DOHH2 (cell line): ENCODE data around the gene IGF2BP3.

Experiments used
- H3F3A ChIP-seq: fragments of 200-600 bp; sonication (generic), shearing (Covaris generic); 2 replicates; pipeline ENCODE4 v1.6.0; 2016; ENCODE audit warnings: antibody characterized with exemption, mild to moderate bottlenecking; ENCODE audit not compliant: control insufficient read depth, insufficient read depth
- H3K27ac ChIP-seq: fragments of 200-600 bp; sonication (generic); 2 replicates; pipeline ENCODE4 v1.5.1; 2014; ENCODE audit warnings: low read depth, mild to moderate bottlenecking, low read length, moderate library complexity
- H3K27me3 ChIP-seq: fragments of 200-600 bp; sonication (generic); 2 replicates; pipeline ENCODE4 v1.6.1; 2014; ENCODE audit warnings: mild to moderate bottlenecking, low read length, mixed read lengths; ENCODE audit not compliant: control insufficient read depth
- H3K36me3 ChIP-seq: fragments of 200-600 bp; sonication (generic); 2 replicates; pipeline ENCODE4 v1.6.1; 2014; ENCODE audit warnings: mild to moderate bottlenecking, low read length, moderate library complexity, mixed read lengths; ENCODE audit not compliant: control insufficient read depth
- H3K4me1 ChIP-seq: fragments of 200-600 bp; sonication (generic); 2 replicates; pipeline ENCODE4 v1.6.1; 2014; ENCODE audit warnings: mild to moderate bottlenecking, low read length, mixed read lengths; ENCODE audit not compliant: control insufficient read depth
- H3K4me2 ChIP-seq: fragments of 200-600 bp; sonication (generic); 2 replicates; pipeline ENCODE4 v1.6.0; 2014; ENCODE audit warnings: mild to moderate bottlenecking, low read length, moderate library complexity
- H3K4me3 ChIP-seq: fragments of 200-600 bp; sonication (generic); 2 replicates; pipeline ENCODE4 v1.5.1; 2014; ENCODE audit warnings: mild to moderate bottlenecking, low read length, mixed read lengths
- H3K79me2 ChIP-seq: fragments of 200-600 bp; sonication (generic); 2 replicates; pipeline ENCODE4 v1.6.1; 2014; ENCODE audit warnings: mild to moderate bottlenecking, low read length, mixed read lengths; ENCODE audit not compliant: control insufficient read depth
- H3K9me2 ChIP-seq: fragments of 200-600 bp; sonication (generic); replicated peaks from 2 replicates; pipeline ENCODE4 v1.6.1; 2014; ENCODE audit warnings: mild to moderate bottlenecking, low read length, mixed read lengths; ENCODE audit not compliant: control insufficient read depth
- H3K9me3 ChIP-seq: fragments of 200-600 bp; sonication (generic); 2 replicates; pipeline ENCODE4 v1.6.1; 2014; ENCODE audit warnings: antibody characterized with exemption, low read length, mixed read lengths; ENCODE audit not compliant: control insufficient read depth, insufficient read depth
- H4K20me1 ChIP-seq: fragments of 200-600 bp; sonication (generic); 2 replicates; pipeline ENCODE4 v1.6.0; 2014; ENCODE audit warnings: low read depth, mild to moderate bottlenecking, antibody characterized with exemption, low read length, moderate library complexity; ENCODE audit not compliant: control insufficient read depth, insufficient read depth
- EZH2phosphoT487 ChIP-seq: fragments of 200-600 bp; sonication (generic); IDR thresholded peaks from 2 replicates; pipeline ENCODE4 v1.6.1; 2017; ENCODE audit warnings: borderline replicate concordance, mild to moderate bottlenecking, antibody characterized with exemption, low read length, moderate library complexity, mixed read lengths
- TF ChIP-seq, protein P1 (sequence below): fragments of 200-600 bp; sonication (generic); IDR thresholded peaks from one replicate; pipeline ENCODE4 v1.5.1; 2014; ENCODE audit warnings: antibody characterized with exemption, mild to moderate bottlenecking, low read depth, low read length; ENCODE audit not compliant: poor library complexity, severe bottlenecking

Gene IGF2BP3

DNA sequence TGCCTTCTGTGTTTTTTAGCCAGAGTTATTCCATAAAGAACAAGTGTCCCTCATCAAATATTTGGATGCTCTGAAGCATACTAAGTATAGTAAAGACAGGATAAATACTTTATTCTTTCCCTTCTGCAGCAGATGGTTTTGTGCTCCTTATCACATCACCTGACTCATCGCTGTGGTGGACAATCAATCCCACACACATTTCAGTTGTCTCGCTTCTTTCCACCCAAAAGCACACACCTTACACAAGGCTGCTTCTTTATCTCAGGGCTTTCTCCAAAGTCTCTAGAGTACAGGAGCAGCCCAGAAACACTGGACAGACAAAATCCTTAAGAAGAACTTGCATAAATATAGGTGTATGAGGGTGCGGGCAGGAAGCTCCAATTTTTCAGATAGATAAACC, 43.4 kb downstream of the IGF2BP3 start:
- Histone ChIP-seq H4K20me1 (peaks cover 46% of the 10 kb centered on the region), H3K36me3 (peaks cover 51% of the 10 kb centered on the region), H3K4me2 (no peak overlapping the region), H3K27me3 (no peaks in the 10 kb centered on the region), H3K27ac (no peak overlapping the region), H3F3A (peaks cover 14% of the 10 kb centered on the region), H3K4me3 (no peak overlapping the region), H3K9me2 (no peaks in the 10 kb centered on the region), H3K9me3 (no peaks in the 10 kb centered on the region), H3K79me2 (peaks cover 100% of the 10 kb centered on the region), H3K4me1 (peaks cover 19% of the 10 kb centered on the region)
- TF ChIP-seq, protein P1, sequence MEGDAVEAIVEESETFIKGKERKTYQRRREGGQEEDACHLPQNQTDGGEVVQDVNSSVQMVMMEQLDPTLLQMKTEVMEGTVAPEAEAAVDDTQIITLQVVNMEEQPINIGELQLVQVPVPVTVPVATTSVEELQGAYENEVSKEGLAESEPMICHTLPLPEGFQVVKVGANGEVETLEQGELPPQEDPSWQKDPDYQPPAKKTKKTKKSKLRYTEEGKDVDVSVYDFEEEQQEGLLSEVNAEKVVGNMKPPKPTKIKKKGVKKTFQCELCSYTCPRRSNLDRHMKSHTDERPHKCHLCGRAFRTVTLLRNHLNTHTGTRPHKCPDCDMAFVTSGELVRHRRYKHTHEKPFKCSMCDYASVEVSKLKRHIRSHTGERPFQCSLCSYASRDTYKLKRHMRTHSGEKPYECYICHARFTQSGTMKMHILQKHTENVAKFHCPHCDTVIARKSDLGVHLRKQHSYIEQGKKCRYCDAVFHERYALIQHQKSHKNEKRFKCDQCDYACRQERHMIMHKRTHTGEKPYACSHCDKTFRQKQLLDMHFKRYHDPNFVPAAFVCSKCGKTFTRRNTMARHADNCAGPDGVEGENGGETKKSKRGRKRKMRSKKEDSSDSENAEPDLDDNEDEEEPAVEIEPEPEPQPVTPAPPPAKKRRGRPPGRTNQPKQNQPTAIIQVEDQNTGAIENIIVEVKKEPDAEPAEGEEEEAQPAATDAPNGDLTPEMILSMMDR: no peak

DNA sequence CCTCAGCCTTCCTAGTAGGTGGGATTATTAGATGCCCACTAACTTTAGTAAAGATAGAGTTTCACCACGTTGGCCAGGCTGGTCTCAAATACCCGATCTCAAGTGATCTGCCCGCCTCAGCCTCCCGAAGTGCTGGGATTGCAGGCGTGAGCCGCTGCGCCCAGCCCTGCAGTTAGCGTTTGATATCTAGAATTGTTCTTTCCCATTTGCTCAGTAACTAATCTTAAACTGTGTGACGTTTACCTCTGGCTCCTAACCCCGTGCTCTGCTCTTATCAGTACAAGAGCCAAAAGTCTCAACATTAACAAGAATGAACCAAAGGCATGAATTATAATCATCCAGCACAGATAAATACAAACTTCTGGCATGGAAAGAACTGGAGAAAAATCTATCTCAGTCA, 47.4 kb downstream of the IGF2BP3 start:
- Histone ChIP-seq H3K79me2 (peaks cover 98% of the 10 kb centered on the region), H3K4me2 (no peak overlapping the region), H3K4me3 (no peak overlapping the region), H3F3A (peaks cover 11% of the 10 kb centered on the region), H3K9me2 (no peaks in the 10 kb centered on the region), H3K27ac (no peak overlapping the region), H4K20me1 (peaks cover 20% of the 10 kb centered on the region), H3K36me3 (peaks cover 51% of the 10 kb centered on the region), H3K4me1 (peaks cover 21% of the 10 kb centered on the region), H3K9me3 (no peaks in the 10 kb centered on the region), H3K27me3 (no peaks in the 10 kb centered on the region)
- TF ChIP-seq, protein P1: no peak
- TF ChIP-seq EZH2phosphoT487: no peak

DNA sequence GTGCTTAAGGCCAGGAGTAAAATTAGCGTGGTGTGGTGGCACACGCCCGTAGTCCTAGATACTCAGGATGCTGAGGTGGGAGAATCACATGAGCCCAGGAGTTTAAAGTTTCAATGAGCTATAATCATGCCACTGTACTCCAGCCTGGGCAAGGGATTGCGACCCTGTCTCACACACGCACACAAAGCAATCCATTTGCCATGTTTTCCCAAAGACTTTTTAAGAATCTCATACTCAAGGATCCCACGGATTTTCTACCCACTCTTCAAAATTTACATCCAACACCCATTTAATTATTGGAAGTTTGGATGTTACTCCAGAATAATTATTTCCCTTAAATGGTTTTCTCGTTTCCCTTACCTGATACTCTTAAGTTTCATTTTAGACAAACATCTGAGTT, 47.9 kb downstream of the IGF2BP3 start:
- Histone ChIP-seq H3F3A (peaks cover 11% of the 10 kb centered on the region), H4K20me1 (peaks cover 20% of the 10 kb centered on the region), H3K9me2 (no peaks in the 10 kb centered on the region), H3K36me3 (peaks cover 55% of the 10 kb centered on the region), H3K4me3 (no peak overlapping the region), H3K4me2 (no peak overlapping the region), H3K27ac (no peak overlapping the region), H3K27me3 (no peaks in the 10 kb centered on the region), H3K79me2 (peaks cover 98% of the 10 kb centered on the region), H3K9me3 (no peaks in the 10 kb centered on the region), H3K4me1 (peaks cover 24% of the 10 kb centered on the region)
- TF ChIP-seq, protein P1: no peak
- no peak for TF ChIP-seq EZH2phosphoT487

DNA sequence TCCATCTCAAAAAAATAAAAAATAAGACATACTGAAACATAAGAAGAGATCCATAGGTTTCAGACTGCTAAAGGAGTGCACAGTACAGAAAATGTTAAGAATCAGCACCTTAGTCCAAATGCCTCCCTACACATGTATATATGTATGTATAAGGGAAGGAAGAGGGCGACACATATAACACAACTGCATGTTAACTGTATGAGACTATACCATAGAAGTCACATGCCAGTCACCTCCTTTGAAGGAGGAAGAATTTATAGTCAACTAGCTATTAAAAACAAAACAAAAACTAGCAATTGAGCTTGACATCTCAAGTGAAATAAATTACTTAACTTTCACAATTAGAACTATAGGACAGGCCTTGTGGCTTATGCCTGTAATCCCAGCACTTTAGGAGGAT, 50.4 kb downstream of the IGF2BP3 start:
- Histone ChIP-seq H3K27ac (no peak overlapping the region), H3K4me3 (no peak overlapping the region), H3K36me3 (peaks cover 71% of the 10 kb centered on the region), H3K4me2 (no peak overlapping the region), H3F3A (peaks cover 15% of the 10 kb centered on the region), H3K9me2 (no peaks in the 10 kb centered on the region), H3K4me1 (peaks cover 33% of the 10 kb centered on the region), H3K79me2 (peaks cover 97% of the 10 kb centered on the region), H3K9me3 (no peaks in the 10 kb centered on the region), H3K27me3 (no peaks in the 10 kb centered on the region), H4K20me1 (peaks cover 16% of the 10 kb centered on the region)
- TF ChIP-seq, protein P1: no peak
- TF ChIP-seq EZH2phosphoT487: no peak
